ENCODE results near the gene LIPK.
"Not testable (repeated sequence)": the region's sequence is repeated elsewhere in the genome, so short reads cannot be mapped to it uniquely, and the experiment has no call there.

LIPK gene, protein sequence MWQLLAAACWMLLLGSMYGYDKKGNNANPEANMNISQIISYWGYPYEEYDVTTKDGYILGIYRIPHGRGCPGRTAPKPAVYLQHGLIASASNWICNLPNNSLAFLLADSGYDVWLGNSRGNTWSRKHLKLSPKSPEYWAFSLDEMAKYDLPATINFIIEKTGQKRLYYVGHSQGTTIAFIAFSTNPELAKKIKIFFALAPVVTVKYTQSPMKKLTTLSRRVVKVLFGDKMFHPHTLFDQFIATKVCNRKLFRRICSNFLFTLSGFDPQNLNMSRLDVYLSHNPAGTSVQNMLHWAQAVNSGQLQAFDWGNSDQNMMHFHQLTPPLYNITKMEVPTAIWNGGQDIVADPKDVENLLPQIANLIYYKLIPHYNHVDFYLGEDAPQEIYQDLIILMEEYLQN

DNA sequence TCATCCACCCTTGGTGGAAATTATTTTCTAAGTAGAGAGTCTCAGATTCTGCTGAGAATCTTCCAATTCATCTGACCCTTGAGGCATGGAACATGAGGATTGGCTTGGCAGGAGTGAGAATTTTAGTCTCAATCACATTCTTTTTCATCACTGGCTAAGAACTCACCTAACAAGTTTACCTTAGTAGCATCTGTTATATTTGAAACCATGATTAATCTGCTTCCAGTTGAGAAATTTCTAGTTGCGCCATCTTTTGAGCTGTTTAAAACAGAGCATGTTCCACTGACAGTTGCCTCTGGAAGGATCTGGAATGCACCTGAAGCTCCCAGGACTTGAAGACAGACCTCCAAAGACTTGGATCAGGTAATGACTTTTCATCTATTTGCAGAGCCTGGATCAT, at the start of gene LIPK:
TSS of gene LIPK (plus strand) at position 292 of the 400 bp plus-strand sequence. CDS start 18,295 bp downstream, outside the sequence.
- no peak for DNase-seq

DNA sequence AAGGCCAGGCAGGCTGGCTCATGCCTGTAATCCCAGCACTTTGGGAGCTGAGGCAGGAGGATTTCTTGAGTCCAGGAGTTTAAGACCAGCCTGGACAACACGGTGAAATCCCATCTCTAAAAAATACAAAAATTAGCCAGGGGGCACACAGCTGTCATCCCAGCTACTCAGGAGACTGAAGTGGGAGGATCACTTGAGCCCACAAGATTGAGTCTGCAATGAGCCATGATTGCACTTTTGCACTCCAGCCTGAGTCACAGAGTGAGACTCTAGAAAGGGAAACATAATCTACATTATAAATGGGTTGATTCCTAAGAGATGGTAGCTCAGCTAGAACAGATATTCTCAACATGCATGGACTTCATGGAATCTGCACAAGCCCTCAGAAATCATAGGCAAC, 48.1 kb upstream of the LIPK start:
- DNase-seq: no peak

GRCh38 chr10:88659725-88660597, 46.1 kb upstream of the LIPK start:
- no peak for DNase-seq

- DNase-seq: no peak
Measured at GRCh38 chr10:88660598-88660884, 45.5 kb upstream of the LIPK start.

DNA sequence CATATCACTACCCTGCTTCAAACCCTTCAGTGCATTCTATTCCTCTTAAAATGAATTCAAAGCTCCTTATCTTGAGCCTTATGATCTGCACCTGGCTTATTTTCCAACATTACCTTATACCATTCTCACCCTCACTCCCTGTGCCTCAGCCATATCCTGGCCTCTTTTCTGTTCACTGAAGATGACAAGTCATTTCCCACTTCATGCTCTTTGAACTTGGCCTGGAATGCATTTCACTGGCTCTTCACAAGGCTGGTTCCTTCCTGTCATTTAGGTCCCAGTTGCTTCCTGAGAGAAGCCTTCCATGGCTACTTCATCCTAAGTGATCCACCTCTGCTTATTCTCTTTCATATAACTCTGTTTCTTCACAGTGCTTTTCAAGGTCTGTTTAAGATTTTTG, 45.0 kb upstream of the LIPK start:
- no peak for DNase-seq

- DNase-seq: no peak
Measured at GRCh38 chr10:88661577-88661976, 44.5 kb upstream of the LIPK start.

DNA sequence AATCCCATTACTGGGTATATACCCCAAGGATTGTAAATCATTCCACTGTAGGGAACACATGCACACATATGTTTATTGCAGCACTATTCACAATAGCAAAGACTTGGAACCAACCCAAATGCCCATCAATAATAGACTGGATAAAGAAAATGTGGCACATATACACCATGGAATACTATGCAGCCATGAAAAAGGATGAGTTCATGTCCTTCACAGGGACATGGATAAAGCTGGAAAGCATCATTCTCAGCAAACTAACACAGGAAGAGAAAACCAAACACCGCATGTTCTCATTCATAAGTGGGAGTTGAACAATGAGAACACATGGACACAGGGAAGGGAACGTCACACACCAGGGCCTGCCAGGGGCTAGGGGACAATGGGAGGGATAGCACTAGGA, 42.9 kb upstream of the LIPK start:
- DNase-seq: not testable (repeated sequence)

DNA sequence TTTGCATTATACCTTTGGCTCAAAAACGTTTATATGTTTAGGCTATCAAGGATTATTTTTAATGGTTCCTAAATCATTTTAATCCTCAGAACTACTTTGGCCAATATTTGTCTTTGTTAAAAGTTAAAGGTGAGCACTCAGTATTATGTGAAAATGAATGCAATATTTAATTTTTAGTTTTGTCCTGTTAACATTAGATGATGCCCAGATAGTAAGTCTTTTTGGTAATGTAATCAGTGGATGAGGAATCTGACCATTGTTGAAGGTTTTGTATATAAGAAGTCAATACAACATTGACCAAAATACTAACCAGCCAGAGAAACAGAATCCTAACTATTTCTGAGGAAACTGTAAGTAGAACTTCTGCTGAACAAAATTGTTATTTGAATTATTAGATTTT, 41.9 kb upstream of the LIPK start, which contains the start of gene LIPF:
TSS of gene LIPF (plus strand) at position 301 of the 400 bp plus-strand sequence. CDS start 2,856 bp downstream, outside the sequence.
- no peak for DNase-seq

- no peak for DNase-seq
Measured at GRCh38 chr10:88668465-88668864, 37.6 kb upstream of the LIPK start.

GRCh38 chr10:88670497-88670896, 35.6 kb upstream of the LIPK start:
- no peak for DNase-seq

DNA sequence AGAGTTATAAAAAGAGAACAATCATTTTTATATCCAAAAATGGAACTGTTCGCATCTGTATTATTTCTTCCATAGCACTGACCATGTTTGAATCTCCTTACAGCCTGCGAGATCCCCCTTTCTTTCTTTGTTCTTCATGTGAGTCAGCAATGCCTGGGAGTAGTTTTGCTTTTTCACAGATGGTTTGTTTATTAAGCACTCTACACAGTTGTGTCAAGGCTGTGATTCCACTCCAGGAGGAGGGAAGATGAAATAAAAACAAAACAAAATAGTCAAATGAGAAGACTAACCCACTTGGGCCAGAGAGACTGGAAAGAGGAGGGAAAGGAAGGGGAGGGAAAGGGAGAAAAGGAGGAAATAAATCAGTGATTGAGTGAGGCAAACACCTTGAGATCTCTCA, 34.0 kb upstream of the LIPK start:
- no peak for DNase-seq

GRCh38 chr10:88676283-88677060, 29.6 kb upstream of the LIPK start:
- no peak for DNase-seq

DNA sequence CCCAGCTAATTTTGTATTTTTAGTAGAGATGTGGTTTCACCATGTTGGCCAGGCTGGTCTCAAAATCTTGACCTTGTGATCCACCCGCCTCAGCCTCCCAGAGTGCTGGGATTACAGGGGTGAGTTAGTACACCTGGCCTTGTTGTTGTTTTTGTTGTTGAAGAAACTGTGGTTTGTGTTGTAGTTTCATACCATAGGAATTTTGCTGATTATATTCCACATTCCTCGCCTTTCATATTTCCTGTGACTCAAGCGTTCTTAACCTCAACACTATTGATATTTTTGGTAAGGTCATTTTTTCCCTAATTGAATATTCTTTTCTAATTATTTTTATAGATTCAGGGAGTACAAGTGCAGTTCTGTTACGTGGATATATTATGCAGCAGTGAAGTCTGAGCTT, 25.1 kb upstream of the LIPK start:
- no peak for DNase-seq

- DNase-seq: no peak
Measured at GRCh38 chr10:88682491-88682890, 23.6 kb upstream of the LIPK start.

DNA sequence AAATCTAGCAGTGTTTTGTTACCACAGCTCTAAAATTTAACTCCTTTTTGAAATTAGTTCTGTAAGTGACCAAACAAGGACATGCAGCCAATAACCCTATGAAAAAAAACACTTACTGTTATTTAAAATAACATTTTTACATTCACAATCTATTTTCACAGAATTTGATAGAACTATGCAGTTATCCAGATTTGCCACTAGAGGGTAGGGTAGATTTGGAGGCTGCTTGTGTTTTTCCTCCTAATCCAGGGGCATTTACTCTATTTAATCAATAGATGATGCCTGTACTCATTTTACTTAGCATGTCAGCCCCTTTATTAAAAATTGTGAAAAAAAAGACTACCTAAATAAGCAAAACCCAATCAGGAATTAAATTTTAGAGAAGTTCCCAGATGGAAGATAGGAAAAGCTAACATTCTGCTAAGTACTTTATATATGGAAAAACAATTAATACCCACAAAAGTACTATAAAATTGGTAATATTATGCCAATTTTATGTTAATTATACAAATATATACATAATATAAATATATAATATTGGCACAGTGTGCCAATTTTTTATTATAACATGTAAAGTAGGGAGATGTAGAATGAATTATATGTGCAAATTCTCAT, 18.1 kb upstream of the LIPK start:
- peak; percentile 1 to 7 for DNase-seq

GRCh38 chr10:88689366-88689765, 16.7 kb upstream of the LIPK start:
- DNase-seq: no peak

DNA sequence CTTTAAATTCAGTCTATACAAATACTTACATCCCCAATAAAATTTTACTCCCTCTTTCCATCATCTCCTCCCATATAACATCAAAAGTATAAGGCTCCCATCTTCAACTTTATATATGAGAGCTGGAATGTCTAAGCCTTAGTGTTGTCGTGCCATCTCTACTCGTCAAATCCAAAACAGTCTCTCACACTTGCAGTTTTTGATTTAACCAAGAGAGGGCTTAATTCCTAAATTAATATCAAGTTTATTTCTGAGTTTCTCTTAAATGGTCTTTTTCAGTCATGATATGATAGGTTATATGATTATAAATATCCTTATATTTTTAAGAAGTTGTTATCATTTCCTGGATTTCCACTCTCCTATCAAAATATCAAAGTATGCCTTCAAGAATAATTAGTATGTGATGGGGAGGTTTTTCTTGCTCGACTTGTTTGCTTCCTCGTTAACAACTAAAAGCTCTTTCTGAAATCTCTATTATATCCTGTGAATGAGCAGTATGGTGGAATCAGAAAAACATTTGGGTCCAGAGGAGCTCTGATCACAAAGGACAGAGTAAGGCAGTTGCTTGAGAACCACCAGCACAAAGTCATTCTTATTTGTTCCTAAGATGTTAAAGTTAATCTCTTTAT, 12.5 kb upstream of the LIPK start:
- DNase-seq: no peak

- DNase-seq: peak; percentile 5 to 79
Measured at GRCh38 chr10:88702848-88703597, 3.0 kb upstream of the LIPK start.

GRCh38 chr10:88707429-88708155, 1.5 kb downstream of the LIPK start:
- DNase-seq: no peak

GRCh38 chr10:88709361-88709760, 3.3 kb downstream of the LIPK start:
- DNase-seq: not testable (repeated sequence)

- DNase-seq: no peak
Measured at GRCh38 chr10:88715517-88715916, 9.5 kb downstream of the LIPK start.
